SK-N-SH (cell line): ENCODE results near the gene MICAL2.

Experiments used
- CTCF ChIP-seq: fragments of 200-600 bp; sonication (generic); IDR thresholded peaks from 2 replicates; pipeline ENCODE4 v1.6.1; 2017; ENCODE audit warnings: antibody characterized with exemption, mild to moderate bottlenecking, moderate library complexity
- EP300 ChIP-seq, 2 experiments: IDR thresholded peaks; 2 replicates each; pipeline versions ENCODE4 v1.4.0 to v1.6.1; 2012; ENCODE audit warnings: borderline replicate concordance in 1 of 2, low read depth in 1 of 2, low read length in 1 of 2
- FOXJ3 ChIP-seq: sonication (generic); formaldehyde crosslinking; IDR thresholded peaks from 2 replicates; pipeline ENCODE4 v1.5.1; 2020; ENCODE audit warnings: mild to moderate bottlenecking, missing genetic modification reagents
- MXI1 ChIP-seq: IDR thresholded peaks from 2 replicates; pipeline ENCODE4 v1.6.1; 2012; ENCODE audit warnings: mild to moderate bottlenecking, low read depth, low read length, improper control_type of control experiment
- POLR2AphosphoS5 ChIP-seq: IDR thresholded peaks from 2 replicates; pipeline ENCODE4 v1.6.1; 2012; ENCODE audit warnings: low read depth, low read length
- RAD21 ChIP-seq: IDR thresholded peaks from 2 replicates; pipeline ENCODE4 v1.6.1; 2012; ENCODE audit warnings: mild to moderate bottlenecking, low read length
- REST ChIP-seq: IDR thresholded peaks from 2 replicates; pipeline ENCODE4 v1.6.1; 2012; ENCODE audit warnings: mild to moderate bottlenecking, low read depth, low read length, moderate library complexity
- RFX5 ChIP-seq: IDR thresholded peaks from 2 replicates; pipeline ENCODE4 v1.6.1; 2012; ENCODE audit warnings: mild to moderate bottlenecking, improper control_type of control experiment, low read length
- SMC3 ChIP-seq: IDR thresholded peaks from 2 replicates; pipeline ENCODE4 v1.6.1; 2012; ENCODE audit warnings: low read depth, low read length, improper control_type of control experiment
- TAF1 ChIP-seq: IDR thresholded peaks from 2 replicates; pipeline ENCODE4 v1.6.1; 2012; ENCODE audit warnings: low read depth, mild to moderate bottlenecking, low read length, moderate library complexity, borderline replicate concordance
- YY1 ChIP-seq: IDR thresholded peaks from 2 replicates; pipeline ENCODE4 v1.4.0; 2012; ENCODE audit warnings: low read depth, mild to moderate bottlenecking
- ZBTB33 ChIP-seq: IDR thresholded peaks from 2 replicates; pipeline ENCODE4 v1.4.0; 2012; ENCODE audit warnings: low read depth, borderline replicate concordance

- TF ChIP-seq CTCF: no peak
- TF ChIP-seq FOXJ3 (CRISPR knock-in tag): no peak
- TF ChIP-seq MXI1: no peak
- TF ChIP-seq ZBTB33: no peak
- TF ChIP-seq RAD21: no peak
- TF ChIP-seq POLR2AphosphoS5: peak; percentile 31; the same call in 1 of the 2 replicates
- no peak for TF ChIP-seq SMC3
- no peak for TF ChIP-seq TAF1
- TF ChIP-seq EP300 (IDR thresholded peaks at IDR 0.05; ENCODE audit: borderline replicate concordance in 1 of 2, low read depth in 1 of 2, low read length in 1 of 2): peak in 1 of 2 experiments; percentile 67; a peak in 1 of 4 replicates
- TF ChIP-seq YY1: no peak
- 0 out of 2 replicates have a peak, but pooled peaks have one; percentile 9 for TF ChIP-seq REST
- no peak for TF ChIP-seq RFX5
These were observed 90.9 kb downstream of the MICAL2 start for GRCh38 chr11:12200991-12201985.
